ENCODE measurements around the gene NCOA6. TPM values are rescaled to one million over a fixed set of nuclear protein-coding genes. Genes with fewer than 3 reads are reported as not detected.
A peak's percentile ranks its signal among the peaks of the same experiment; 100 is the strongest.
"Not testable (repeated sequence)": the region's sequence is repeated elsewhere in the genome, so short reads cannot be mapped to it uniquely, and the experiment has no call there.

NCOA6 gene
- total RNA-seq, 1 donor = 10.0 TPM

- DNase-seq (ENCODE audit: low read depth in 2 of 3, low spot score in 2 of 3) = peak in 1 of 3 donors; percentile 11
Observed at GRCh38 chr20:34831936-34832335, 6.5 kb upstream of the NCOA6 start.

- no peak for DNase-seq (ENCODE audit: low read depth in 2 of 3, low spot score in 2 of 3)
Observed at GRCh38 chr20:34829191-34829590, 3.7 kb upstream of the NCOA6 start.

GRCh38 chr20:34824806-34825529 is 483 bp downstream of the NCOA6 start:
- peak in 2 of 3 donors; percentile 67 to 77 for DNase-seq (ENCODE audit: low read depth in 2 of 3, low spot score in 2 of 3)

GRCh38 chr20:34824452-34824805 is 1.0 kb downstream of the NCOA6 start:
- DNase-seq (ENCODE audit: low read depth in 2 of 3, low spot score in 2 of 3) = peak; percentile 22 to 75 (median 60)

- DNase-seq (ENCODE audit: low read depth in 2 of 3, low spot score in 2 of 3) = no peak
Observed at GRCh38 chr20:34824026-34824425, 1.4 kb downstream of the NCOA6 start.

- no peak for DNase-seq (ENCODE audit: low read depth in 2 of 3, low spot score in 2 of 3)
Observed at GRCh38 chr20:34820805-34821578, 4.5 kb downstream of the NCOA6 start.

GRCh38 chr20:34817801-34818200 is 7.7 kb downstream of the NCOA6 start:
- no peak for DNase-seq (ENCODE audit: low read depth in 2 of 3, low spot score in 2 of 3)

GRCh38 chr20:34817072-34817471 is 8.4 kb downstream of the NCOA6 start:
- DNase-seq (ENCODE audit: low read depth in 2 of 3, low spot score in 2 of 3) = no peak

- no peak for DNase-seq (ENCODE audit: low read depth in 2 of 3, low spot score in 2 of 3)
Observed at GRCh38 chr20:34815636-34816035, 9.8 kb downstream of the NCOA6 start.

- DNase-seq (ENCODE audit: low read depth in 2 of 3, low spot score in 2 of 3) = no peak
Observed at GRCh38 chr20:34808583-34808982, 16.9 kb downstream of the NCOA6 start.

- DNase-seq (ENCODE audit: low read depth in 2 of 3, low spot score in 2 of 3) = not testable (repeated sequence)
Observed at GRCh38 chr20:34807944-34808465, 17.4 kb downstream of the NCOA6 start.

GRCh38 chr20:34806255-34806654 is 19.2 kb downstream of the NCOA6 start:
- DNase-seq (ENCODE audit: low read depth in 2 of 3, low spot score in 2 of 3) = no peak

- no peak for DNase-seq (ENCODE audit: low read depth in 2 of 3, low spot score in 2 of 3)
Observed at GRCh38 chr20:34798871-34799270, 26.6 kb downstream of the NCOA6 start.

GRCh38 chr20:34798328-34798727 is 27.1 kb downstream of the NCOA6 start:
- DNase-seq (ENCODE audit: low read depth in 2 of 3, low spot score in 2 of 3) = no peak

GRCh38 chr20:34797012-34797995 is 28.1 kb downstream of the NCOA6 start:
- no peak for DNase-seq (ENCODE audit: low read depth in 2 of 3, low spot score in 2 of 3)

GRCh38 chr20:34794006-34794585 is 31.4 kb downstream of the NCOA6 start:
- DNase-seq (ENCODE audit: low read depth in 2 of 3, low spot score in 2 of 3) = no peak

- DNase-seq (ENCODE audit: low read depth in 2 of 3, low spot score in 2 of 3) = no peak
Observed at GRCh38 chr20:34792687-34793363, 32.6 kb downstream of the NCOA6 start.

- DNase-seq (ENCODE audit: low read depth in 2 of 3, low spot score in 2 of 3) = no peak
Observed at GRCh38 chr20:34791289-34792020, 34.0 kb downstream of the NCOA6 start.

- no peak for DNase-seq (ENCODE audit: low read depth in 2 of 3, low spot score in 2 of 3)
Observed at GRCh38 chr20:34781220-34781619, 44.2 kb downstream of the NCOA6 start.

Measured in hematopoietic multipotent progenitor cell (in vitro differentiated cells).